SK-N-SH (cell line): ENCODE results near the gene XAGE2.

Source experiments
- EP300 ChIP-seq, 2 experiments: IDR thresholded peaks; 2 replicates each; pipeline versions ENCODE4 v1.4.0 to v1.6.1; 2012; ENCODE audit warnings: borderline replicate concordance in 1 of 2, low read depth in 1 of 2, low read length in 1 of 2
- FOXM1 ChIP-seq: IDR thresholded peaks from 2 replicates; pipeline ENCODE4 v1.4.0; 2012; ENCODE audit warnings: low read depth, mild to moderate bottlenecking
- GABPA ChIP-seq: IDR thresholded peaks from 2 replicates; pipeline ENCODE4 v1.4.0; 2012; ENCODE audit warnings: low read depth, mild to moderate bottlenecking
- JUND ChIP-seq: IDR thresholded peaks from 2 replicates; pipeline ENCODE4 v1.4.0; 2012
- MXI1 ChIP-seq: IDR thresholded peaks from 2 replicates; pipeline ENCODE4 v1.6.1; 2012; ENCODE audit warnings: mild to moderate bottlenecking, low read depth, low read length, improper control_type of control experiment
- POLR2AphosphoS5 ChIP-seq: IDR thresholded peaks from 2 replicates; pipeline ENCODE4 v1.6.1; 2012; ENCODE audit warnings: low read depth, low read length
- RAD21 ChIP-seq: IDR thresholded peaks from 2 replicates; pipeline ENCODE4 v1.6.1; 2012; ENCODE audit warnings: mild to moderate bottlenecking, low read length
- RCOR1 ChIP-seq: fragments of 150-350 bp; IDR thresholded peaks from 2 replicates; pipeline ENCODE4 v1.6.1; 2017; ENCODE audit warnings: antibody characterized with exemption, low read length
- TAF1 ChIP-seq: IDR thresholded peaks from 2 replicates; pipeline ENCODE4 v1.6.1; 2012; ENCODE audit warnings: low read depth, mild to moderate bottlenecking, low read length, moderate library complexity, borderline replicate concordance
- TCF12 ChIP-seq: IDR thresholded peaks from 2 replicates; pipeline ENCODE4 v1.4.0; 2012
- YY1 ChIP-seq: IDR thresholded peaks from 2 replicates; pipeline ENCODE4 v1.4.0; 2012; ENCODE audit warnings: low read depth, mild to moderate bottlenecking
- TF ChIP-seq, protein P1 (sequence below): IDR thresholded peaks from 2 replicates; pipeline ENCODE4 v1.6.1; 2012; ENCODE audit warnings: mild to moderate bottlenecking, low read depth, low read length, moderate library complexity
- TF ChIP-seq, protein P2 (sequence below): fragments of 200-600 bp; sonication (generic); IDR thresholded peaks from 2 replicates; pipeline ENCODE4 v1.6.1; 2017; ENCODE audit warnings: antibody characterized with exemption, mild to moderate bottlenecking, moderate library complexity
- TF ChIP-seq, protein P3 (sequence below): IDR thresholded peaks from 2 replicates; pipeline ENCODE4 v1.4.0; 2012; ENCODE audit warnings: low read depth, borderline replicate concordance

DNA sequence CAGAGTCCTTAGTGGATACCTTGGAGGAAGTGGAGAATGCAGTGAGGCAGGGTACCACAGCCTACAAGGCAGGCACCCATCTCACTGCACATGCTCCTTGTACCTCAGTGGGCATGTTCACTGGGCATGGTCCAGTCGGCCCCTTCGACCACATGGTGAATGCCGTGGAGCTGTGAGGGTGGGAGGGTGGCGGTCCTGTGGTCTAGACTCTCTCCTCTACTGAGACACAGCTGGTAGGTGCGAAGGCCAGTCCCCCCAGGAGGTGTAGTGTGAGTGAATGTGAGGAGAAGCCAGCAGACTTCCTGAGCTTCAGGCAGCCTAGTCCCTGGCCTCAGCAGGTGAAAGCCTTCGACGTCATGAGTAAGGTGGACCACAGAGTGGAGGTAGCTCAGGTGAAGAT lies 12.2 kb downstream of the XAGE2 start:
- TF ChIP-seq JUND (no peak), RAD21 (no peak), TCF12 (no peak), FOXM1 (no peak), TAF1 (no peak), EP300 (IDR thresholded peaks at IDR 0.05; ENCODE audit: borderline replicate concordance in 1 of 2, low read depth in 1 of 2, low read length in 1 of 2) (no peak), RCOR1 (no peak), GABPA (no peak), YY1 (no peak), MXI1 (no peak), POLR2AphosphoS5 (no peak)
- TF ChIP-seq, protein P1, sequence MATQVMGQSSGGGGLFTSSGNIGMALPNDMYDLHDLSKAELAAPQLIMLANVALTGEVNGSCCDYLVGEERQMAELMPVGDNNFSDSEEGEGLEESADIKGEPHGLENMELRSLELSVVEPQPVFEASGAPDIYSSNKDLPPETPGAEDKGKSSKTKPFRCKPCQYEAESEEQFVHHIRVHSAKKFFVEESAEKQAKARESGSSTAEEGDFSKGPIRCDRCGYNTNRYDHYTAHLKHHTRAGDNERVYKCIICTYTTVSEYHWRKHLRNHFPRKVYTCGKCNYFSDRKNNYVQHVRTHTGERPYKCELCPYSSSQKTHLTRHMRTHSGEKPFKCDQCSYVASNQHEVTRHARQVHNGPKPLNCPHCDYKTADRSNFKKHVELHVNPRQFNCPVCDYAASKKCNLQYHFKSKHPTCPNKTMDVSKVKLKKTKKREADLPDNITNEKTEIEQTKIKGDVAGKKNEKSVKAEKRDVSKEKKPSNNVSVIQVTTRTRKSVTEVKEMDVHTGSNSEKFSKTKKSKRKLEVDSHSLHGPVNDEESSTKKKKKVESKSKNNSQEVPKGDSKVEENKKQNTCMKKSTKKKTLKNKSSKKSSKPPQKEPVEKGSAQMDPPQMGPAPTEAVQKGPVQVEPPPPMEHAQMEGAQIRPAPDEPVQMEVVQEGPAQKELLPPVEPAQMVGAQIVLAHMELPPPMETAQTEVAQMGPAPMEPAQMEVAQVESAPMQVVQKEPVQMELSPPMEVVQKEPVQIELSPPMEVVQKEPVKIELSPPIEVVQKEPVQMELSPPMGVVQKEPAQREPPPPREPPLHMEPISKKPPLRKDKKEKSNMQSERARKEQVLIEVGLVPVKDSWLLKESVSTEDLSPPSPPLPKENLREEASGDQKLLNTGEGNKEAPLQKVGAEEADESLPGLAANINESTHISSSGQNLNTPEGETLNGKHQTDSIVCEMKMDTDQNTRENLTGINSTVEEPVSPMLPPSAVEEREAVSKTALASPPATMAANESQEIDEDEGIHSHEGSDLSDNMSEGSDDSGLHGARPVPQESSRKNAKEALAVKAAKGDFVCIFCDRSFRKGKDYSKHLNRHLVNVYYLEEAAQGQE, result no peak
- TF ChIP-seq, protein P2, sequence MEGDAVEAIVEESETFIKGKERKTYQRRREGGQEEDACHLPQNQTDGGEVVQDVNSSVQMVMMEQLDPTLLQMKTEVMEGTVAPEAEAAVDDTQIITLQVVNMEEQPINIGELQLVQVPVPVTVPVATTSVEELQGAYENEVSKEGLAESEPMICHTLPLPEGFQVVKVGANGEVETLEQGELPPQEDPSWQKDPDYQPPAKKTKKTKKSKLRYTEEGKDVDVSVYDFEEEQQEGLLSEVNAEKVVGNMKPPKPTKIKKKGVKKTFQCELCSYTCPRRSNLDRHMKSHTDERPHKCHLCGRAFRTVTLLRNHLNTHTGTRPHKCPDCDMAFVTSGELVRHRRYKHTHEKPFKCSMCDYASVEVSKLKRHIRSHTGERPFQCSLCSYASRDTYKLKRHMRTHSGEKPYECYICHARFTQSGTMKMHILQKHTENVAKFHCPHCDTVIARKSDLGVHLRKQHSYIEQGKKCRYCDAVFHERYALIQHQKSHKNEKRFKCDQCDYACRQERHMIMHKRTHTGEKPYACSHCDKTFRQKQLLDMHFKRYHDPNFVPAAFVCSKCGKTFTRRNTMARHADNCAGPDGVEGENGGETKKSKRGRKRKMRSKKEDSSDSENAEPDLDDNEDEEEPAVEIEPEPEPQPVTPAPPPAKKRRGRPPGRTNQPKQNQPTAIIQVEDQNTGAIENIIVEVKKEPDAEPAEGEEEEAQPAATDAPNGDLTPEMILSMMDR, result no peak
- TF ChIP-seq, protein P3, sequence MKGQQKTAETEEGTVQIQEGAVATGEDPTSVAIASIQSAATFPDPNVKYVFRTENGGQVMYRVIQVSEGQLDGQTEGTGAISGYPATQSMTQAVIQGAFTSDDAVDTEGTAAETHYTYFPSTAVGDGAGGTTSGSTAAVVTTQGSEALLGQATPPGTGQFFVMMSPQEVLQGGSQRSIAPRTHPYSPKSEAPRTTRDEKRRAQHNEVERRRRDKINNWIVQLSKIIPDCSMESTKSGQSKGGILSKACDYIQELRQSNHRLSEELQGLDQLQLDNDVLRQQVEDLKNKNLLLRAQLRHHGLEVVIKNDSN, result no peak
